Gastroesophageal sphincter (tissue), 4 donors: ENCODE results near the gene NFAT5. TPM values are rescaled to one million over a fixed set of nuclear protein-coding genes. Genes with fewer than 3 reads are reported as not detected.

Source experiments
- ATAC-seq: fragments of 150-250 bp; one replicate; pipeline ENCODE4 v1.9.1; 2016; ENCODE audit warnings: mild to moderate bottlenecking, moderate library complexity
- H3K27ac ChIP-seq, 4 donors: fragments of 200-600 bp; sonication (generic) in 3 of 4; 1 replicate in 3 of 4; 2 replicates in 1 of 4; pipeline ENCODE4 v1.5.1; 2016 to 2019
- H3K27me3 ChIP-seq: fragments of 200-600 bp; sonication (generic); one replicate; pipeline ENCODE4 v1.5.1; 2019
- H3K36me3 ChIP-seq, 2 donors: fragments of 200-600 bp; sonication (generic); one replicate each; pipeline ENCODE4 v1.5.1; 2019; ENCODE audit warnings: control low read depth in 1 of 2
- H3K4me1 ChIP-seq, 3 donors: fragments of 200-600 bp; sonication (generic); 1 replicate in 2 of 3; 2 replicates in 1 of 3; pipeline ENCODE4 v1.5.1; 2016 to 2019; ENCODE audit warnings: control low read depth in 2 of 3
- H3K4me3 ChIP-seq, 2 donors: fragments of 200-600 bp; sonication (generic); one replicate each; pipeline ENCODE4 v1.5.1; 2019; ENCODE audit warnings: mild to moderate bottlenecking in 1 of 2, moderate library complexity in 1 of 2
- H3K9me3 ChIP-seq, 3 donors: fragments of 200-600 bp; sonication (generic); one replicate each; pipeline ENCODE4 v1.5.1; 2017 to 2019; ENCODE audit warnings: control low read depth in 2 of 3
- EP300 ChIP-seq: sonication (generic); formaldehyde crosslinking; IDR thresholded peaks from one replicate; pipeline ENCODE4 v1.6.1; 2017; ENCODE audit warnings: antibody characterized with exemption, mild to moderate bottlenecking
- POLR2A ChIP-seq, 2 donors: fragments of 450-650 bp; IDR thresholded peaks; one replicate each; pipeline ENCODE4 v1.6.1; 2017; ENCODE audit warnings: antibody characterized with exemption in 2 of 2, mild to moderate bottlenecking in 2 of 2, moderate library complexity in 1 of 2
- POLR2AphosphoS5 ChIP-seq: sonication (generic); formaldehyde crosslinking; IDR thresholded peaks from one replicate; pipeline ENCODE4 v1.6.1; 2017; ENCODE audit warnings: antibody characterized with exemption
- whole genome bisulfite sequencing, 2 donors: methylation state at CpG; one replicate each; pipeline ENCODE4 v1.1.5; 2018; ENCODE audit warnings: low coverage in 1 of 2; 5-methylcytosine and 5-hydroxymethylcytosine counted together
- total RNA-seq, 4 donors: library from RNA; depleted of rRNA; stranded (reverse); fragments of >200 nt; gene quantifications; one replicate each; pipeline ENCODE4 v1.1.0, GENCODE V29; 2016
- TF ChIP-seq, protein P1 (sequence below), 4 experiments: fragments of 200-600 bp in 2 of 4; fragments of 450-650 bp in 2 of 4; sonication (generic) in 1 of 4; IDR thresholded peaks; one replicate each; pipeline ENCODE4 v1.5.1; 2017 to 2019; ENCODE audit warnings: antibody characterized with exemption in 4 of 4, mild to moderate bottlenecking in 2 of 4, moderate library complexity in 2 of 4

NFAT5 gene
- total RNA-seq, 4 donors from 2014 or later: 43.8 to 79.1 (median 59.5) TPM

DNA sequence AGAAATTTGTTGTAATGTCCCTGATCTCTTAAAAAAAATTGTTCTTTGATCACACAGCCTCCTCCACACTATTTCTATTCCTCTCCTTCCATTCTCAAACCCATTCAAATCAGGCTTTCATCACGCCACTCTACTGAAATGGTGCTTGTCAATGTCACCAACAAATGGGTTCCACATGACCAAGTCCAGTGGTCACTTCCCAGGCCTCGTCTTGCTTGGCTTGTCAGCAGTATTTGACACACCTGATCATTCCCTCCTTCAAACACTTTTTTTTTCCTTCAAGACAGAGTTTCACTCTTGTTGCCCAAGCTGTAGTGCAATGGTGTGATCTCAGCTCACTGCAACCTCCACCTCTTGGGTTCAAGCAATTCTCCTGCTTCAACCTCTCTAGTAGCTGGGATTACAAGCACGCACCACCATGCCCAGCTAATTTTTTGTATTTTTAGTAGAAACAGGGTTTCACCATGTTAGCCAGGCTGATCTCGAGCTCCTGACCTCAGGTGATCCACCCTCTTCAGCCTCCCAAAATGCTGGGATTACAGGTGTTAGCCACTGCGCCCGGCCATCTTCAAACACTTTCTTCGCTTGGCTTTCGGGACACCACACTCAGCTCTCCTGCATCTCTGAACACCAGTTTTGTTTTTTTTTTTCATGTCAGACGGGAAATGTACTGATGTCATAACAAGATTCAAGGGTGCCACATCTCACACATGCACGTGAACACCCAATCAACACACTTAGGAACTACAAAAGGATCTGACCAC is 142.3 kb downstream of the NFAT5 start:
- Histone ChIP-seq H3K27ac (no peak overlapping the region), H3K4me1 (peaks cover under 1 to 51% (median 4%) of the 10 kb centered on the region in 3 donors), H3K9me3 (no peaks in the 10 kb centered on the region), H3K4me3 (no peak overlapping the region), H3K36me3 (peaks cover 0 to 51% of the 10 kb centered on the region in 2 donors), H3K27me3 (no peaks in the 10 kb centered on the region)
- TF ChIP-seq POLR2A (IDR thresholded peaks at IDR 0.05) (no peak), POLR2AphosphoS5 (no peak)
- TF ChIP-seq, protein P1, sequence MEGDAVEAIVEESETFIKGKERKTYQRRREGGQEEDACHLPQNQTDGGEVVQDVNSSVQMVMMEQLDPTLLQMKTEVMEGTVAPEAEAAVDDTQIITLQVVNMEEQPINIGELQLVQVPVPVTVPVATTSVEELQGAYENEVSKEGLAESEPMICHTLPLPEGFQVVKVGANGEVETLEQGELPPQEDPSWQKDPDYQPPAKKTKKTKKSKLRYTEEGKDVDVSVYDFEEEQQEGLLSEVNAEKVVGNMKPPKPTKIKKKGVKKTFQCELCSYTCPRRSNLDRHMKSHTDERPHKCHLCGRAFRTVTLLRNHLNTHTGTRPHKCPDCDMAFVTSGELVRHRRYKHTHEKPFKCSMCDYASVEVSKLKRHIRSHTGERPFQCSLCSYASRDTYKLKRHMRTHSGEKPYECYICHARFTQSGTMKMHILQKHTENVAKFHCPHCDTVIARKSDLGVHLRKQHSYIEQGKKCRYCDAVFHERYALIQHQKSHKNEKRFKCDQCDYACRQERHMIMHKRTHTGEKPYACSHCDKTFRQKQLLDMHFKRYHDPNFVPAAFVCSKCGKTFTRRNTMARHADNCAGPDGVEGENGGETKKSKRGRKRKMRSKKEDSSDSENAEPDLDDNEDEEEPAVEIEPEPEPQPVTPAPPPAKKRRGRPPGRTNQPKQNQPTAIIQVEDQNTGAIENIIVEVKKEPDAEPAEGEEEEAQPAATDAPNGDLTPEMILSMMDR (IDR thresholded peaks at IDR 0.05): no peak
- 72 to 83% methylated on average over 9 of the region's 10 CpGs for WGBS, 2 donors
- no peak for ATAC-seq

DNA sequence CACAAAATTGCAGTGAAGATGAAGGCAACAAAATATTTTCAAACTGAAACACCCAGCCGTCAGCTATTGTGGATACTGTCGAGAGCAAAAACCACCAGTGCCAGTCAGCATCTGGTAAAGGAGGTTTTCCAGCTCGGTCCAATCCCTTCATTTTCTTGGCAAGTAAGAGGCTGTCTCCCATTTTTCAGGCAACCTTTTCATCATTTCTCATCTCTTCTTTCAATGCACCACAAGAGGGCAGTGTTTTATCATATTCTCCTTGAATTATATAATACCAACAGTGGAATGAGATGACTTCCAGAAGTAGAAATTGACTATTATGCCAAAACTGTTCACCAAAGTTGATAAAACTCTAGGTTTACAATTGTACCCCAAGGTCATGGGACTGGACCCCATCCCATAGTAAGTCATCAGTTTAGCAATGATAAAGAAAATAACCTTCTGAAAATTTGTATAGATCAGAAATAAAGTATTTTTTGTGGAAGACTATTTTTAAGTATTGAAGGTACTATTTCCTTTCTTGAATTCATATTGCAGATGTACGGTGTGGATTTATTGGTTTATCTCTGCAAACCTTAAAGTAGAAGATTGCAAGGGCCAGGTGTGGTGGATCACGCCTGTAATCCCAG is 143.8 kb downstream of the NFAT5 start:
- Histone ChIP-seq H3K27ac (peak overlapping the region; percentile 21 to 31 (median 28)), H3K27me3 (no peaks in the 10 kb centered on the region), H3K9me3 (no peaks in the 10 kb centered on the region), H3K4me1 (peaks cover 2 to 55% (median 4%) of the 10 kb centered on the region in 3 donors), H3K36me3 (peaks cover 0 to 59% of the 10 kb centered on the region in 2 donors), H3K4me3 (no peak overlapping the region)
- 3 to 23% methylated on average over 3 to 5 of the region's 5 CpGs for WGBS, 2 donors
- TF ChIP-seq POLR2A (IDR thresholded peaks at IDR 0.05) (no peak), POLR2AphosphoS5 (peak; percentile 24)
- TF ChIP-seq, protein P1 (IDR thresholded peaks at IDR 0.05): peak; percentile 53 to 89 (median 74)
- ATAC-seq: peak; percentile 57

DNA sequence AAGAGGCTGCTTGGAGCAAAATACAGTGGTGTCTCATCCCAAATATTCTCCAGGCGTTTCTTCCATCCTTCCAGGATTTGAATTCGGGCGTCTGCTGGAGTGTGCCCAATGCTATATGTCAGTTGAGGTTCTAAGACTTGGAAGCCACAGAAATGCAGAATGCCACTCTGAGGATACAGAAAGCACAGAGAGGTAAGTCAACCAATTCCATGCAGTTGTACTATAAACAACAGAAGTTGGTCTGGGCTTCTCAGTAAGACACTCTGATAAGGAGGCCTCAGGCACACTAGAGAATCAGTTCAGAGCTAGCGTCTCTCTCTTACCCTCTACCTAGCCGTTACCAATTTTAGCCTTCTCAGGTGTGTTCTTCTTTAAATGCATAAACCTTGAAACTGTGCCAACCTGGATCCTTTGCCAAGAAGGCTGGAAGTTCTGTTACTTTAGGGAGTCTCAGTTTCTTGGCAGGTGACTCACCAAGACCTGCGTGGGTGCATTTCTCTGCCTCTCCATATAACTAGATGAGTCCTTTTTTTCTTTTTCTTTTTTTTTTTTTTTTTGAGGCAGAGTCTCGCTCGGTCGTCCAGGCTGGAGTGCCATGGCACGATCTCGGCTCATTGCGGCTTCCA is 145.5 kb downstream of the NFAT5 start:
- H3K27ac ChIP-seq: peak overlapping the region in 2 of 4 donors; percentile 20 to 49
- no peaks in the 10 kb centered on the region for H3K9me3 ChIP-seq
- H3K4me1 ChIP-seq: peaks cover 2 to 50% (median 4%) of the 10 kb centered on the region in 3 donors
- peaks cover 0 to 76% of the 10 kb centered on the region in 2 donors for H3K36me3 ChIP-seq
- no peaks in the 10 kb centered on the region for H3K27me3 ChIP-seq
- no peak for ATAC-seq
- H3K4me3 ChIP-seq: no peak overlapping the region
- 44 to 66% methylated on average over 12 of the region's 12 CpGs for WGBS, 2 donors
- TF ChIP-seq EP300 (no peak), POLR2AphosphoS5 (peak; percentile 48), POLR2A (IDR thresholded peaks at IDR 0.05) (no peak)
- TF ChIP-seq, protein P1 (IDR thresholded peaks at IDR 0.05): no peak

DNA sequence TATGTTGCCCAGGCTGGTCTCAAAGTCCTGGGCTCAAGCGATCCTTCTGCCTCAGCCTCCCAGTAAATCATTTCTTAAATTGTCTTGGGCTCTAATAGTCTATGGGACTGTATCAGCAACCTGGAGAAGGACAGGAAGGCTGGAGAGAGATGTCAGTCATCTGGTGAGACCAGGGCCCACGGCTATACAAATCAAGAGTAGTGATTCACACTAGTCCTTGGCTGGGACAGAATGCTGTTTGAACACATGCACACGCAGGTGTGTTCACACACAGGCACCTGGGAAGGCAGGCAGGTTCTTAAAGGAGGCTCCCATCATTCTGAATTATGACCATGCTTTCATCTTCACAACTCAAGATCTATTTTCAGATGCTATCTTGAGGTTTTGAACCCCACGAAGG is 146.5 kb downstream of the NFAT5 start:
- Histone ChIP-seq H3K9me3 (no peaks in the 10 kb centered on the region), H3K36me3 (peaks cover 0 to 84% of the 10 kb centered on the region in 2 donors), H3K27ac (peak overlapping the region in 2 of 4 donors; percentile 20 to 29), H3K4me1 (peaks cover 0 to 45% (median 2%) of the 10 kb centered on the region in 3 donors), H3K27me3 (no peaks in the 10 kb centered on the region), H3K4me3 (no peak overlapping the region)
- TF ChIP-seq EP300 (no peak), POLR2A (IDR thresholded peaks at IDR 0.05) (no peak), POLR2AphosphoS5 (no peak)
- TF ChIP-seq, protein P1 (IDR thresholded peaks at IDR 0.05): no peak
- WGBS, 2 donors: 92 to 93% methylated on average over 2 to 3 of the region's 4 CpGs
- ATAC-seq: no peak
